H1 (cell line): Measurements from ENCODE around the gene USP49. TPM values are rescaled to one million over a fixed set of nuclear protein-coding genes. Genes with fewer than 3 reads are reported as not detected.

Experiments
- CTCF ChIA-PET: fragments of 300-600 bp; sonication (Branson Sonifier 250); formaldehyde crosslinking; loops from one replicate; lab custom pipeline; 2021; ENCODE audit not compliant: partially characterized antibody; lab: Charles Lee
- POLR2A ChIA-PET: fragments of 300-600 bp; sonication (Branson Sonifier 250); formaldehyde crosslinking; loops from one replicate; lab custom pipeline; 2021; ENCODE audit warnings: inconsistent platforms; ENCODE audit not compliant: partially characterized antibody; lab: Charles Lee
- DNase-seq, 2 experiments: peaks; one replicate each; pipeline versions ENCODE4 v3.0.0 to v3.0.0-alpha.2; 2010 to 2022; ENCODE audit warnings: low spot score in 2 of 2, low read depth in 1 of 2, mixed read lengths in 1 of 2
- FAIRE-seq: peaks from 2 replicates; lab custom pipeline; 2011; peaks lifted over from hg19 to GRCh38; lab: Jason Lieb, UNC
- H2AFZ ChIP-seq: 2 replicates; pipeline ENCODE4 v1.8.1; 2012; ENCODE audit warnings: low read length, inconsistent platforms
- H2AK5ac ChIP-seq: 2 replicates; pipeline ENCODE4 v1.6.1; 2013; ENCODE audit warnings: low read depth, low read length
- H2BK120ac ChIP-seq: replicated peaks from 2 replicates; pipeline ENCODE3; 2013; ENCODE audit warnings: low read depth, low read length, inconsistent platforms
- H2BK12ac ChIP-seq: 2 replicates; pipeline ENCODE4 v1.6.1; 2013; ENCODE audit warnings: low read depth, low read length
- H2BK15ac ChIP-seq: 2 replicates; pipeline ENCODE4 v1.6.1; 2013; ENCODE audit warnings: low read length
- H2BK20ac ChIP-seq: 2 replicates; pipeline ENCODE4 v1.6.1; 2013; ENCODE audit warnings: low read length
- H2BK5ac ChIP-seq: 2 replicates; pipeline ENCODE4 v1.6.1; 2013; ENCODE audit warnings: low read depth, low read length
- H3K14ac ChIP-seq: 2 replicates; pipeline ENCODE4 v1.6.1; 2013; ENCODE audit warnings: inconsistent platforms; ENCODE audit not compliant: insufficient read length
- H3K18ac ChIP-seq: 2 replicates; pipeline ENCODE4 v1.6.1; 2013; ENCODE audit warnings: low read length; ENCODE audit errors: extremely low read depth
- H3K23ac ChIP-seq: 2 replicates; pipeline ENCODE4 v1.6.1; 2013; ENCODE audit warnings: inconsistent platforms; ENCODE audit not compliant: insufficient read length
- H3K23me2 ChIP-seq: 2 replicates; pipeline ENCODE4 v1.6.1; 2013; ENCODE audit warnings: low read depth, low read length
- H3K27ac ChIP-seq: 2 replicates; pipeline ENCODE4 v1.6.1; 2011; ENCODE audit warnings: low read depth, low read length, inconsistent platforms
- H3K27me3 ChIP-seq, 4 experiments: replicated peaks in 1 of 4; 1 replicate in 1 of 4; 2 replicates in 3 of 4; pipeline versions ENCODE4 v1.6.1 to v1.8.1; 2011 to 2013; ENCODE audit warnings: low read length in 3 of 4, mild to moderate bottlenecking in 3 of 4, inconsistent platforms in 2 of 4, mixed read lengths in 2 of 4, moderate library complexity in 1 of 4; ENCODE audit not compliant: control insufficient read depth in 3 of 4, insufficient read depth in 3 of 4; ENCODE audit errors: extremely low read depth in 1 of 4
- H3K36me3 ChIP-seq, 4 experiments: 2 replicates each; pipeline versions ENCODE4 v1.6.1 to v1.8.1; 2011 to 2013; ENCODE audit warnings: mild to moderate bottlenecking in 4 of 4, low read length in 3 of 4, moderate library complexity in 2 of 4, control low read depth in 1 of 4, inconsistent platforms in 1 of 4; ENCODE audit not compliant: insufficient read depth in 4 of 4, control insufficient read depth in 2 of 4
- H3K4ac ChIP-seq: replicated peaks from 2 replicates; pipeline ENCODE3; 2013; ENCODE audit warnings: low read length, low read depth, mixed read lengths, inconsistent platforms; ENCODE audit not compliant: insufficient read length
- H3K4me1 ChIP-seq, 4 experiments: replicated peaks in 1 of 4; 1 replicate in 1 of 4; 2 replicates in 3 of 4; pipeline versions ENCODE4 v1.6.1 to v1.8.1; 2011 to 2013; ENCODE audit warnings: low read length in 3 of 4, inconsistent platforms in 2 of 4, mixed read lengths in 1 of 4; ENCODE audit not compliant: insufficient read depth in 4 of 4, control insufficient read depth in 3 of 4
- H3K4me2 ChIP-seq, 2 experiments: 2 replicates each; pipeline versions ENCODE4 v1.6.1 to v1.8.1; 2011 to 2013; ENCODE audit warnings: low read depth in 2 of 2, low read length in 2 of 2, control low read depth in 1 of 2, inconsistent platforms in 1 of 2, mild to moderate bottlenecking in 1 of 2; ENCODE audit not compliant: insufficient read depth in 1 of 2
- H3K4me3 ChIP-seq, 4 experiments: fragments of 200-600, 300-600 bp in 1 of 4; sonication (generic), shearing (Covaris generic), sonication (Bioruptor Twin) in 1 of 4; 2 replicates each; pipeline versions ENCODE4 v1.5.1 to v1.8.1; 2011 to 2016; ENCODE audit warnings: low read length in 4 of 4, low read depth in 3 of 4, control low read depth in 2 of 4, inconsistent platforms in 2 of 4, mild to moderate bottlenecking in 2 of 4, mixed read lengths in 1 of 4, moderate library complexity in 1 of 4; ENCODE audit not compliant: insufficient read depth in 2 of 4; ENCODE audit errors: extremely low read depth in 1 of 4
- H3K56ac ChIP-seq: replicated peaks from 2 replicates; pipeline ENCODE3; 2013; ENCODE audit warnings: low read depth, mild to moderate bottlenecking, mixed read lengths, low read length, inconsistent platforms; ENCODE audit not compliant: insufficient read length
- H3K79me1 ChIP-seq: 2 replicates; pipeline ENCODE4 v1.6.1; 2013; ENCODE audit warnings: low read depth, low read length, control low read depth
- H3K79me2 ChIP-seq, 2 experiments: 2 replicates each; pipeline versions ENCODE4 v1.6.1 to v1.8.1; 2012 to 2013; ENCODE audit warnings: low read length in 2 of 2, mild to moderate bottlenecking in 2 of 2, inconsistent platforms in 1 of 2; ENCODE audit not compliant: insufficient read depth in 2 of 2, control insufficient read depth in 1 of 2
- H3K9ac ChIP-seq, 4 experiments: replicated peaks in 1 of 4; 1 replicate in 1 of 4; 2 replicates in 3 of 4; pipeline versions ENCODE4 v1.6.1 to v1.8.1; 2011 to 2013; ENCODE audit warnings: low read depth in 3 of 4, low read length in 3 of 4, control low read depth in 2 of 4, mild to moderate bottlenecking in 2 of 4, moderate library complexity in 2 of 4, inconsistent platforms in 1 of 4; ENCODE audit errors: extremely low read depth in 1 of 4
- H3K9me3 ChIP-seq, 2 experiments: 2 replicates each; pipeline versions ENCODE4 v1.6.1 to v1.8.1; 2012 to 2013; ENCODE audit warnings: mild to moderate bottlenecking in 2 of 2, moderate library complexity in 2 of 2, control low read depth in 1 of 2, inconsistent platforms in 1 of 2, low read depth in 1 of 2, low read length in 1 of 2, mixed read lengths in 1 of 2; ENCODE audit not compliant: insufficient read depth in 2 of 2
- H4K20me1 ChIP-seq, 2 experiments: replicated peaks in 1 of 2; 2 replicates each; pipeline versions ENCODE3 to v1.8.1; 2011 to 2013; ENCODE audit warnings: inconsistent platforms in 2 of 2, low read length in 2 of 2, mild to moderate bottlenecking in 1 of 2; ENCODE audit not compliant: insufficient read depth in 2 of 2, control insufficient read depth in 1 of 2
- H4K5ac ChIP-seq: 2 replicates; pipeline ENCODE4 v1.6.1; 2013; ENCODE audit warnings: low read length, low read depth, mixed read lengths, inconsistent platforms; ENCODE audit not compliant: insufficient read length
- H4K8ac ChIP-seq: 2 replicates; pipeline ENCODE4 v1.8.0; 2013; ENCODE audit warnings: mild to moderate bottlenecking, moderate library complexity, low read length, inconsistent platforms; ENCODE audit not compliant: insufficient read depth; ENCODE audit errors: extremely low read depth
- H4K91ac ChIP-seq: replicated peaks from 2 replicates; pipeline ENCODE3; 2013; ENCODE audit warnings: low read length, mixed read lengths, inconsistent platforms; ENCODE audit not compliant: insufficient read length
- BACH1 ChIP-seq: IDR thresholded peaks from 2 replicates; pipeline ENCODE4 v1.6.1; 2012; ENCODE audit warnings: low read length, improper control_type of control experiment
- JUND ChIP-seq: IDR thresholded peaks from 2 replicates; pipeline ENCODE4 v1.6.1; 2011; ENCODE audit warnings: mild to moderate bottlenecking, improper control_type of control experiment, low read length
- KDM1A ChIP-seq: fragments of 200-600, 300-600 bp; sonication (generic); IDR thresholded peaks from 2 replicates; pipeline ENCODE4 v1.7.1; 2016; ENCODE audit warnings: mild to moderate bottlenecking, low read length, borderline replicate concordance
- RXRA ChIP-seq: IDR thresholded peaks from 2 replicates; pipeline ENCODE4 v1.6.1; 2011; ENCODE audit warnings: low read depth, mild to moderate bottlenecking, low read length, moderate library complexity; ENCODE audit not compliant: insufficient read depth
- SIN3A ChIP-seq, 2 experiments: IDR thresholded peaks in 1 of 2; conservative IDR thresholded peaks in 1 of 2; 2 replicates each; pipeline ENCODE4 v1.6.1; 2011 to 2012; ENCODE audit warnings: low read length in 2 of 2, improper control_type of control experiment in 1 of 2, low read depth in 1 of 2, mild to moderate bottlenecking in 1 of 2
- WGBS, 2 experiments: shearing (Covaris generic) in 1 of 2; methylation state at CpG; one replicate each; pipeline versions ENCODE4 v1.1.6 to v1.1.7; 2013 to 2015; ENCODE audit warnings: low lambda C conversion rate in 2 of 2, mixed read lengths in 2 of 2, inconsistent platforms in 1 of 2, low coverage in 1 of 2, missing lambda C conversion rate in 1 of 2; ENCODE audit not compliant: insufficient replicate concordance in 2 of 2, insufficient coverage in 1 of 2, insufficient read length in 1 of 2; ENCODE audit errors: extremely low coverage in 1 of 2, missing lambda C conversion rate in 1 of 2; 5-methylcytosine and 5-hydroxymethylcytosine counted together
- polyA plus RNA-seq, 7 experiments: library from polyadenylated mRNA; depleted of rRNA in 3 of 7; stranded (reverse) in 5 of 7; unstranded in 2 of 7; fragments of >200 nt in 5 of 7; fragments of 200-250 nt in 2 of 7; gene quantifications; 1 replicate in 5 of 7; 2 replicates in 1 of 7; 4 replicates in 1 of 7; pipeline versions ENCODE4 v1.2.1 to v1.2.3, GENCODE V29; 2011 to 2013; ENCODE audit warnings: missing spikeins in 2 of 7, mixed read lengths in 2 of 7
- total RNA-seq: library from RNA; stranded (reverse); fragmentation: NEBNext Ultra II Directional; extraction: Animal tissue kit (Norgen Biotek cat#: 25700); gene quantifications from 2 replicates; pipeline ENCODE4 v1.2.1, GENCODE V29; 2021
- TF ChIP-seq, protein P1 (sequence below): IDR thresholded peaks from 2 replicates; pipeline ENCODE4 v1.6.1; 2011; ENCODE audit warnings: low read length, improper control_type of control experiment

Gene USP49
- total and polyA plus RNA-seq, 2 of the 8 experiments (the other 6 are each of a cell fraction or from before 2014, with no cell fraction given), result 6.9 to 24.4 TPM

DNA sequence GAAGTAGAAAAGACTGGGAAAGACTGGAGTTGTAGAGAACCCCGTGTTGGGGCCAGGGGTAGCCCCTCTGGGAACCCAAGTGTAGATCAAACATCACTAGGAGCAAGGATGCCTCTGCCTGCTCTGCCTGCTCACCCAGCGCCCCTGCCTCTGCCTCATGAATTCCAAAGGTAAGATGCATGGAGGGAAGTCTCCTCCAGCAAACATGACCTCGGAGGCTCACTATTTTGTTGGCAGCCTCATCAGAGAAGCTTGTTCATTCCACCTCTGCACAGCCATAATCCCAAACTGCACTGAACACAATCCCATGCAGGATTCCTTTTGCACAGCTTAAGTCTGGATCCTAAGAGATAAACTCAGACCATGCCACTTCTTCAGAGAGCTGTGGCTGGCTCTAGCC is 120.3 kb downstream of the USP49 start:
- Histone ChIP-seq H4K8ac (no peak overlapping the region), H4K91ac (no peak overlapping the region), H3K23me2 (peaks cover 4% of the 10 kb centered on the region; the same call in 1 of the 2 replicates), H3K27ac (no peak overlapping the region), H3K14ac (no peak overlapping the region), H3K23ac (no peak overlapping the region), H3K9ac (no peak overlapping the region), H3K36me3 (peaks cover 0 to 7% (median 4%) of the 10 kb centered on the region in 4 experiments; a peak in 5 of 8 replicates), H3K18ac (no peak overlapping the region), H3K79me1 (no peaks in the 10 kb centered on the region), H2BK20ac (no peak overlapping the region), H3K56ac (no peak overlapping the region), H2AK5ac (no peak overlapping the region), H2BK12ac (no peak overlapping the region), H3K4me3 (no peak overlapping the region), H3K4me1 (peaks cover 0 to 5% (median 3%) of the 10 kb centered on the region in 4 experiments; a peak in 1 of 7 replicates), H3K79me2 (no peaks in the 10 kb centered on the region), H3K4ac (no peak overlapping the region), H3K27me3 (no peaks in the 10 kb centered on the region; a peak in 1 of 7 replicates), H2AFZ (no peak overlapping the region), H2BK15ac (no peak overlapping the region), H2BK120ac (no peak overlapping the region), H3K9me3 (no peaks in the 10 kb centered on the region), H2BK5ac (no peak overlapping the region), H3K4me2 (no peak overlapping the region), H4K5ac (no peak overlapping the region), H4K20me1 (peaks cover 0 to 3% of the 10 kb centered on the region in 2 experiments)
- ChIA-PET CTCF (interaction anchor here (0.6 to 5.2 kb wide), 27 partner anchors 10 to 441 kb away, joined by 3 to 58 read pairs (median 7); partner anchors contain the start of genes TFEB and TOMM6), POLR2A (no interaction called here)
- FAIRE-seq (no peak), DNase-seq (no peak)
- WGBS, 2 experiments, result 98% methylated on average over 3 of the region's 3 CpGs; no CpG with 5 or more reads in 1 of the 2 experiments
- TF ChIP-seq JUND (no peak), RXRA (no peak), SIN3A (conservative IDR thresholded peaks at IDR 0.05 in 1 of 2, IDR thresholded peaks at IDR 0.05 in 1 of 2; ENCODE audit: low read depth in 1 of 2, low read length in 2 of 2) (no peak), KDM1A (no peak), BACH1 (no peak)
- TF ChIP-seq, protein P1, sequence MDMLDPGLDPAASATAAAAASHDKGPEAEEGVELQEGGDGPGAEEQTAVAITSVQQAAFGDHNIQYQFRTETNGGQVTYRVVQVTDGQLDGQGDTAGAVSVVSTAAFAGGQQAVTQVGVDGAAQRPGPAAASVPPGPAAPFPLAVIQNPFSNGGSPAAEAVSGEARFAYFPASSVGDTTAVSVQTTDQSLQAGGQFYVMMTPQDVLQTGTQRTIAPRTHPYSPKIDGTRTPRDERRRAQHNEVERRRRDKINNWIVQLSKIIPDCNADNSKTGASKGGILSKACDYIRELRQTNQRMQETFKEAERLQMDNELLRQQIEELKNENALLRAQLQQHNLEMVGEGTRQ, result no peak
